HCT116 (cell line): ENCODE results near the gene SLC41A1.

ENCODE experiments used
- ATF3 ChIP-seq: IDR thresholded peaks from 2 replicates; pipeline ENCODE4 v1.6.1; 2012
- CEBPB ChIP-seq: IDR thresholded peaks from 2 replicates; pipeline ENCODE4 v1.6.1; 2012; ENCODE audit warnings: low read depth
- CTCF ChIP-seq, 3 experiments: fragments of 200-600 bp in 1 of 3; sonication (generic) in 1 of 3; IDR thresholded peaks in 2 of 3; conservative IDR thresholded peaks in 1 of 3; 2 replicates each; pipeline ENCODE4 v1.5.1; 2012 to 2017; ENCODE audit warnings: low read depth in 2 of 3, low read length in 2 of 3, antibody characterized with exemption in 1 of 3, borderline replicate concordance in 1 of 3, control low read depth in 1 of 3, mild to moderate bottlenecking in 1 of 3, mixed read lengths in 1 of 3, mixed run types in 1 of 3, moderate library complexity in 1 of 3; ENCODE audit not compliant: insufficient read depth in 1 of 3
- EZH2 ChIP-seq: fragments of 200-600 bp; sonication (generic); IDR thresholded peaks from 2 replicates; pipeline ENCODE4 v1.6.1; 2017; ENCODE audit warnings: antibody characterized with exemption, mixed run types
- EZH2phosphoT487 ChIP-seq: fragments of 200-600 bp; IDR thresholded peaks from 2 replicates; pipeline ENCODE4 v1.6.1; 2018; ENCODE audit warnings: antibody characterized with exemption, borderline replicate concordance
- MAX ChIP-seq: IDR thresholded peaks from 2 replicates; pipeline ENCODE4 v1.6.1; 2012
- POLR2A ChIP-seq: IDR thresholded peaks from 2 replicates; pipeline ENCODE4 v1.7.0; 2011; ENCODE audit warnings: borderline replicate concordance; ENCODE audit not compliant: insufficient read depth, insufficient read length; ENCODE audit errors: extremely low read depth
- REST ChIP-seq: IDR thresholded peaks from 2 replicates; pipeline ENCODE4 v1.6.1; 2012; ENCODE audit warnings: low read depth
- SIN3A ChIP-seq: IDR thresholded peaks from 2 replicates; pipeline ENCODE4 v1.6.1; 2012; ENCODE audit warnings: low read depth
- SP1 ChIP-seq: IDR thresholded peaks from 2 replicates; pipeline ENCODE4 v1.6.1; 2012; ENCODE audit warnings: low read depth
- YY1 ChIP-seq: IDR thresholded peaks from 2 replicates; pipeline ENCODE4 v1.6.1; 2011; ENCODE audit warnings: low read length, low read depth, moderate library complexity, mild to moderate bottlenecking; ENCODE audit not compliant: insufficient replicate concordance; ENCODE audit errors: extremely low read depth
- ZNF274 ChIP-seq: fragments of 200-500 bp; sonication (Bioruptor generic); IDR thresholded peaks from 2 replicates; pipeline ENCODE4 v1.6.1; 2014; ENCODE audit warnings: mild to moderate bottlenecking, low read depth, low read length, inconsistent platforms

- TF ChIP-seq POLR2A = no peak
- no peak for TF ChIP-seq REST
- no peak for TF ChIP-seq CTCF (IDR thresholded peaks at IDR 0.05 in 2 of 3, conservative IDR thresholded peaks at IDR 0.05 in 1 of 3; ENCODE audit: borderline replicate concordance in 1 of 3, insufficient read depth in 1 of 3, low read depth in 2 of 3, low read length in 2 of 3)
- TF ChIP-seq SP1 = no peak
- TF ChIP-seq CEBPB = no peak
- no peak for TF ChIP-seq ATF3
- no peak for TF ChIP-seq YY1
- no peak for TF ChIP-seq EZH2phosphoT487
- no peak for TF ChIP-seq MAX
- TF ChIP-seq ZNF274 = no peak
- no peak for TF ChIP-seq EZH2
- TF ChIP-seq SIN3A = no peak
These were observed 32.7 kb downstream of the SLC41A1 start for GRCh38 chr1:205780335-205780734.
